Prostate gland (tissue), 2 donors: Measurements from ENCODE around the gene UBE2J2.

Experiments used
- CTCF ChIP-seq, 4 experiments: fragments of 200-600 bp in 2 of 4; fragments of 450-650 bp in 2 of 4; sonication (generic) in 2 of 4; IDR thresholded peaks; 1 replicate in 3 of 4; 2 replicates in 1 of 4; pipeline ENCODE4 v1.5.1; 2016 to 2019; ENCODE audit warnings: antibody characterized with exemption in 4 of 4, mild to moderate bottlenecking in 2 of 4, moderate library complexity in 2 of 4
- POLR2A ChIP-seq: fragments of 450-650 bp; IDR thresholded peaks from one replicate; pipeline ENCODE4 v1.6.1; 2016; ENCODE audit warnings: antibody characterized with exemption, mild to moderate bottlenecking
- POLR2AphosphoS5 ChIP-seq: sonication (generic); formaldehyde crosslinking; IDR thresholded peaks from one replicate; pipeline ENCODE4 v1.6.1; 2017; ENCODE audit warnings: antibody characterized with exemption

GRCh38 chr1:1241588-1242219 lies 31.9 kb downstream of the UBE2J2 start:
- TF ChIP-seq CTCF (IDR thresholded peaks at IDR 0.05) (no peak), POLR2A (no peak), POLR2AphosphoS5 (no peak)
